Ishikawa (cell line): ENCODE data around the gene CHCHD3.

Source experiments
- CEBPB ChIP-seq: IDR thresholded peaks from 2 replicates; pipeline ENCODE4 v1.6.1; 2012
- CREB1 ChIP-seq: IDR thresholded peaks from 2 replicates; pipeline ENCODE4 v1.6.1; 2012; ENCODE audit warnings: low read depth
- EGR1 ChIP-seq: IDR thresholded peaks from 2 replicates; pipeline ENCODE4 v1.6.1; 2012
- EP300 ChIP-seq: IDR thresholded peaks from 2 replicates; pipeline ENCODE4 v1.6.1; 2012; ENCODE audit warnings: borderline replicate concordance
- FOXM1 ChIP-seq: IDR thresholded peaks from 2 replicates; pipeline ENCODE4 v1.6.1; 2012; ENCODE audit warnings: low read depth, borderline replicate concordance
- NFIC ChIP-seq: IDR thresholded peaks from 2 replicates; pipeline ENCODE4 v1.6.1; 2012
- RAD21 ChIP-seq: IDR thresholded peaks from 2 replicates; pipeline ENCODE4 v1.6.1; 2012; ENCODE audit warnings: low read depth
- REST ChIP-seq: IDR thresholded peaks from 2 replicates; pipeline ENCODE4 v1.6.1; 2012; ENCODE audit warnings: low read depth, mild to moderate bottlenecking
- TAF1 ChIP-seq: IDR thresholded peaks from 2 replicates; pipeline ENCODE4 v1.6.1; 2012; ENCODE audit warnings: low read depth, mild to moderate bottlenecking
- TCF12 ChIP-seq: IDR thresholded peaks from 2 replicates; pipeline ENCODE4 v1.6.1; 2012; ENCODE audit warnings: low read depth
- TEAD4 ChIP-seq: IDR thresholded peaks from 2 replicates; pipeline ENCODE4 v1.6.1; 2012
- USF1 ChIP-seq: IDR thresholded peaks from 2 replicates; pipeline ENCODE4 v1.6.1; 2012
- YY1 ChIP-seq: IDR thresholded peaks from 2 replicates; pipeline ENCODE4 v1.6.1; 2012; ENCODE audit warnings: low read depth
- ZBTB7A ChIP-seq: IDR thresholded peaks from 2 replicates; pipeline ENCODE4 v1.6.1; 2012; ENCODE audit warnings: low read depth
- TF ChIP-seq, protein P1 (sequence below): IDR thresholded peaks from 2 replicates; pipeline ENCODE4 v1.6.1; 2012

Gene CHCHD3

DNA sequence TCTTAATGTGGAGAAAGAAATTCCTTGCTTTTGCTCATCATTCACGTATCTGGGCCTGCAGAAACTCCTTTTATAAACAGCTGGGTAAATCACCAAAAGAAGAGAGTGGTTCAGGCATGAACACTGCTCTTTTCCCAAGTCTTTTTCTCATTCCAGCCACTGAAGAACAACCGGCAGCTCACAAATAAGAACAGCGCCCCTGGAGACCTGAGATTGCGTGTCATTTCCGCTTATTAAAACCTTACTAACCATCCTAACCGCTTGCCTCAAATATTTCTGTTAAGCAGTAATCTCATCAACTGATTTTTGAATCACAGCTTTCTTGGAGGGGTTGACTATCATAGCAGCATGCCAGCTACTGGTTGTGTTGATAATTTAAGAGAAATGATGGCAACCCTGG, 292.6 kb downstream of the CHCHD3 start:
- TF ChIP-seq NFIC (no peak), YY1 (no peak), TAF1 (no peak), RAD21 (no peak), ZBTB7A (no peak), EGR1 (no peak), EP300 (no peak), FOXM1 (no peak), CEBPB (no peak), REST (no peak), CREB1 (no peak), USF1 (no peak), TCF12 (no peak), TEAD4 (no peak)
- TF ChIP-seq, protein P1, sequence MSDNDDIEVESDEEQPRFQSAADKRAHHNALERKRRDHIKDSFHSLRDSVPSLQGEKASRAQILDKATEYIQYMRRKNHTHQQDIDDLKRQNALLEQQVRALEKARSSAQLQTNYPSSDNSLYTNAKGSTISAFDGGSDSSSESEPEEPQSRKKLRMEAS, result no peak

GRCh38 chr7:132785870-132786269, 296.0 kb downstream of the CHCHD3 start:
- TF ChIP-seq, protein P1, result no peak
- TF ChIP-seq USF1 (no peak), TAF1 (no peak), TCF12 (no peak), EGR1 (no peak), CREB1 (no peak), YY1 (no peak)

DNA sequence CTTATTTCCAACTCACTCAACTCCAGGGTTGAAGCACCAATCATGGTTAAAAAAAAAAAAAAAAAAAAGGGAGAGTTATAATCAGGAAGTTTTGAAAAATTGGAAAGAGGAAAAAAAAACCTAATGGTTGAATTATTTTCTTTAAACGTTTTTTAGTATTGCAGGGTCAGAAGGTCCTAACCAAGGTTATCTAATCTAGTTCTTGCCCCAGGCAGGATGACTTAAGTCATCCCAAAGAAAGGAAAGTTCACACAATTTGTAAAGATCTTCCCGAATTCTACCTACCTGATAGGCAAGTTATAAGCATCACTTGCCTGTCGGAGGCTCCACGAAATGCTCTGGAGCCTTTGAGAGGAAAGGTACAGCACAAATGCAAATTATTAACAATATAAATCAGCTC, 297.5 kb downstream of the CHCHD3 start:
- no peak for TF ChIP-seq TCF12
- TF ChIP-seq CEBPB, result no peak
- no peak for TF ChIP-seq RAD21
- no peak for TF ChIP-seq EP300
- TF ChIP-seq, protein P1, result no peak
- no peak for TF ChIP-seq REST
- TF ChIP-seq YY1, result no peak
- no peak for TF ChIP-seq FOXM1
- no peak for TF ChIP-seq CREB1
- no peak for TF ChIP-seq TAF1
- TF ChIP-seq ZBTB7A, result no peak
- TF ChIP-seq USF1, result no peak
- no peak for TF ChIP-seq NFIC
- no peak for TF ChIP-seq EGR1
- no peak for TF ChIP-seq TEAD4

DNA sequence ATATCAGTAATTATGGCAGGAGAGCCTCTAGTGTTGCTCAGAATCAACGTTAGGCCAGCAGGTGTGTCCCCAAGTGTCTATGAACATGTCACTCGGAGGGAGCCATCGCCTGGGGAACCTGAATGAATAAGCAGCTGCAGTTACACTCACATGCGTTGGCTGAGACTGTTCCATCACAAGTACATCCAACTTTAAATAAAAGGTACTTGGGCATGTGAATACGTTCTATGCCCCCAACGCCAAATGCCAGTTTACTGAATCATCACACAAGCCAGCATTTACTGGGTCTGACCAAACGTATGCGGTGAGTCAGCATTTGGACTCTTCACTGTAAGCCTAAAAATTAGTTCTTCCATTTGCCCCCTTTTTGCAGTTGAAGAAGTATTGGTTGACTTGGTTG, 298.1 kb downstream of the CHCHD3 start:
- TF ChIP-seq TEAD4 (peak; percentile 22; the same call in 1 of the 2 replicates), TAF1 (no peak), NFIC (no peak), EGR1 (no peak)

DNA sequence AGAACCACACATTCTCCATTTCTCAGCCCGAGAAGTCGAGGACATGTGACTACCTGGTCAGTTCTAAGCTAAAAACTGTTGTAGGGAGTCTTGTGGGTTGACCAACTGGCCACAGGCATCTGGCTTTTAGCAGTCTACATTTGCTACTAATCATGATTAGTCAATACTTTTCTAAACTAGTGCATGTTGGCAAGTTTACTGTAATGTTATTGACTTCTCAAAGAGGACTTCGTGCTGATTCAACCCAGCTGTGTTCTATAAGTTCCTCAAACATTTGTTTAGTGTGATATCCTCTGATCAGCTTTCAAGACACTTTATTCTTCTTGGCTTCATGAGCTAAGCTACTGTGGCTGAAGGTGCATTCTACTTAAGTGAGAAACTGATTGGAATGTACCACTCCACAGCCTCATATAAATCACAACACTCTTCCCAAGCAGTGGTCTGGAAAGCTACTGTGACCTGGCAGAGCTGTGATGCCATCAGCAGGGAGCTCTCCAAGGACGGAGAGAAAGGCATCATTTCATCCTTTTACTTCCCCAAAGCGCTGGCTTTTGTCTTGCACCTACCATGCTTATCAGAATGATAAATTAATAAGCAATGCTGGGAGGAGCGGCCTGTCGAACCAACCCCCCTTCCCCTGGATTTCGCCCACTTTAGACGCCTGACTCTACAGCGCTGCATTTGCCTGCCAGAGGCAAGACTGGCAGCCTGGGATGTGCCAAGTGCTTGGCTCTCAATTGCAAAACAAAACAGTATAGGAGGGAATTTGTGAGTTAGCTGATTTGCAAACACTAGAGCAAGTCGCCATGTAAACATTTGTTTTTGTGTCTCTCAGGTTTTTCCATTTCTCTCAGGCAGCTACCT, 298.9 kb downstream of the CHCHD3 start:
- TF ChIP-seq CREB1 (no peak), EP300 (no peak), TAF1 (no peak), NFIC (no peak), EGR1 (no peak), CEBPB (no peak), ZBTB7A (no peak), REST (no peak)
- TF ChIP-seq, protein P1, result no peak
